ENCODE measurements around the gene ATXN2.

ATXN2 gene

DNA sequence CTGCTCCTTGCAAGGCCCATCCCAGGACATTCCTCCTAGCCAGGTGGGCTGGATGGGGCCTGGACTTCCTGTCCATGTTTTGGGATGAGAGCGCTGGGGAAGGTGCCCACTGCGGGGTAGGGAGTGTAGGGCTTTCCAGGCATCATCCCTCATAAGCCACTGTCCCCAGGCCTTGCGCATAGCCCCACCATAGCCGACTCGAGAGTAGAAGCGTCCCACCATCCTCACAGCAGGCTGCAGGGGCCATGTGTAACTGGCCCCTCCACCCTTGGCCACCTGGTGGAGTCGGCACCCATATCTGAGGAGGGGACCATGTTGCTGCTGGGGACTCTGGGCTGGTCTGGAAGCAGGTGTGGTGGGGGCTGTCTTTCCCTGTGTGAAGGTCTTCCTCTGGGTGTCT is 162.8 kb downstream of the ATXN2 start:
- DNase-seq (ENCODE audit: low spot score): no peak

DNA sequence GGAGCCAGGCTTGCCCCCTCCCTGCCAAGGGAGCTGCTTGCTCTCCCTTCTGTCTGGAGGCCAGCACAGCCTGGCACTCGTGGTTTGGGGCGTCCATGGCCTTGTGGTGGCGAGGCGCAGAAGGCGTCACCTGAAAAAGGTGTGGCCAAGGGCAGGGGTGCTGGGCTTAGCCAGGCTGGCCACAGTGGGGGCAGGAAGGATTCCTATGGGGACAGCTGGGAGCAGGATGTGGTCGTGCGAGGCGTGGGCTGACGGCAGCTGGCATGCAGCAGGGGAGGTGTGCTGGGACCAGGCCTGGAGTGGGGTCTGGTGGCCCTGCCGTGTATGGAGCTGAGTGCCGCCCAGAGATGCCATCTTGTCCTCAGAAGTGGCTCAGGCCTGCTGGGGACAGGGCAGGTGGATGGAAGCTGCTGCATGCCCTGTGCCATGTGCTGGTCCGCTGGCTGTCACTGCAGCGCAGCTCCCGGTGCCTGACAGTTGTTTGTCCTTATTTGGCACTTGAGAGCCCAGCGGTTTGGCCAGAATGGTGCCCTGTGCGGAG is 163.4 kb downstream of the ATXN2 start:
- DNase-seq (ENCODE audit: low spot score): no peak

DNA sequence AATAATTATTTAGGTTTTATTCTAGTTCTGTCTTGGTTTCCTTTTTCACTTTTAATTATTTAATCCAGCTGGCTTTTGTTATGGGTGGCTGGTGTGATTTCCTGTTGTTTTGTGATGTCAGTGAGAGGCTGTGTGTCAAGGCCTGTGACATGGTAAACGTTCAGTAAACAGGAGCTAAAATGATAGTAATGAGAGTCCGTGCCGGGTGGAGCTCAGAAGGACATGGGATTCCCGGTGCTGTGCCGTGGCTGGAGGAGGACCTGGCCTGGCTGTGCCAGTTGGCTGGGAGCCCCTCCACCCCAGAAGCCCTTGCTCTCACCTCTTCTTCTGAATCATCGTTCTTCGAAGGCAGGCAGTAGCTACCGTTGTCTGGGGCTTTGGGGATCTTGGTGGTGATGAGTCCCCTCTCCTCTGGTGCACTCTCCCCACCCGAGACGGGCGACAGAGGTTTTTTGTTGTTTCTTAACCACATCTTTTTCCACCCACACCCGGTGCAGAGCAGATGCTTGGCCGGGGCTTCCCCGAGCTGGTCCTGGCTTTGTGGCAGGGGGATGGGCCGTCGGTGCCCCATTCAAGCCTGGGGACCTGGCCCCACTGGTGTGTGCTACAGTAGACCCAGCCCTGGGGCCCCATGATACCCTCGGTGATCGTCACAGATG is 164.3 kb downstream of the ATXN2 start:
- peak; percentile 74 for DNase-seq (ENCODE audit: low spot score)

DNA sequence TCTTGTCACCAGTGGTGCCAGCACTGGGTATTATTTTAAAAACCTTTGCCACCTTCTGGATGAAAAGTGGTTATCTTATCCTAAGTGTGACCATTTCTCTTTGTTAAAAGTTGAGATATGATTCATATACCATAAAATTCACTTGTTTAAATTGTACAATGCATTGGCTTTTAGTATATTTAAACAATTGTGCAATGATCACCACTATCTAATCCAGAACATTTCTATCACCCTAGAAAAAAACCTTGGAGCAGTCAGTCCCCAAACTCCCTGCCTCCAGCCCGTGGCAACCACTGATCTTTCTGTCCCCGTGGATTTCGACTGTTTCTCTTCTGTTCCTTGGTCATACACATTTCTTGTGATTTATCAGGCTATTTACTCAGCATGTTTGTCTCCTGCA is 165.1 kb downstream of the ATXN2 start:
- DNase-seq (ENCODE audit: low spot score): no peak

DNA sequence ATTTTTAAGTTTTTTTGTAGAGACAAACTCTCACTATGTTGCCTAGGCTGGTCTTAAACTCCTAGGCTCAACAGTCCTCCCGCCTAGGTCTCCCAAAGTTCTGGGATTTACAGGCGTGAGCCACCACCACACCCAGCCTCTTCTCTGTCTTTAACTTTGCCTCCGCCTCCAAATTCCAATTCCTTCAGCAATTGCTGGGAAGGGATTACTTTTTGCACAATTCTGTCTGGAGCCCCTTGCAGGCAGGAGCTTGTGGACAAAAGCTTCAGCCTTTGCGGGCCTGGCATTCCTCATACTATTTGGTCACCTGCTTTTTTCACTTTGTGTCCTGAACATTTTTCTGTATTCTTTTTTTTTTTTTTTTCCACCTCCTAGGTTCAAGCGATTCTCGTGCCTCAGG is 167.3 kb downstream of the ATXN2 start:
- no peak for DNase-seq (ENCODE audit: low spot score)

DNA sequence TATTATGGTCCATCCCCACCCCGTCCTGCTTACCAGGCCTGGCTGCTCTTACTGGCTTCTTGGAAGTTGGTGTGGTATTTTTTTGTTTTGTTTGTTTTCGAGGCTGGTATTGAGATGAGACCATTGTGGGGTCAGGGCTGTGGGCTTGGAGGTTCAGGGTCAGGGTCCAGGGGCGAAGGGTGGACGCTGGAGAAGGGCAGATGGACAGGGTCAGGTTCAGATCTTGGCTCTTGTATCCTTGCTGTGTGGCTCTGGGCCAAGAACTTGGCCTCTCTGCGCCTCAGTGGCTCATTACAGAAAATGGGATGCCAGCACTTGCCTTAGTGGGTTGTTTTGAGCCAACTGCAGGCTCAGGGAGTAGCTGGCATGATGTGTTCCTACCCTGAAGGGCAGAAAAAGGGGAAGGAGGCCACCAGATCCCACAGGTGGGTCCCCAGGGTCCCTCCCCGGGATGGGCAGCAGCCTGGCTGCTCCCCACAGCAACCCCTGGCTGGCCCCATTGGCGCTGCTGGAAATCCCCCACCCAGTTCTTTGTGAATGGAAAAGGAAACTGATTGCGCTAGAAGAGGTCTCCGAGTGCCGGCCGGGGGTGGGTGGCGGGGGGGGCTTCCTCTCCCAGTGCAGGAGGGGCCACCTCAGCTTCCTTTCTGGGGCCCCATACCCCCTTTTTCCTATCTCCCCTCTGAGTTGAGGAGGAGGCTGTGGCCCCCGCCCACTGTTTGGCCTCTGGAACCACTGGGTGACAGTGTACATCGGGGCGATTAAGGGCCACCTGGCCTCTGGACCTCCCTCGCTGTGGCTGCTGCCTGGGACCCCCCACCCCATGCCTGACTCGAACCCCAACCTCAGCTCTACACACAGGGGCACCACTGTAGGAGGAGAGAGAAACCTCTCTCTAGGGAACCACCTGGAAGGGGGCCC is 168.4 kb downstream of the ATXN2 start:
- DNase-seq (ENCODE audit: low spot score): peak; percentile 35

DNA sequence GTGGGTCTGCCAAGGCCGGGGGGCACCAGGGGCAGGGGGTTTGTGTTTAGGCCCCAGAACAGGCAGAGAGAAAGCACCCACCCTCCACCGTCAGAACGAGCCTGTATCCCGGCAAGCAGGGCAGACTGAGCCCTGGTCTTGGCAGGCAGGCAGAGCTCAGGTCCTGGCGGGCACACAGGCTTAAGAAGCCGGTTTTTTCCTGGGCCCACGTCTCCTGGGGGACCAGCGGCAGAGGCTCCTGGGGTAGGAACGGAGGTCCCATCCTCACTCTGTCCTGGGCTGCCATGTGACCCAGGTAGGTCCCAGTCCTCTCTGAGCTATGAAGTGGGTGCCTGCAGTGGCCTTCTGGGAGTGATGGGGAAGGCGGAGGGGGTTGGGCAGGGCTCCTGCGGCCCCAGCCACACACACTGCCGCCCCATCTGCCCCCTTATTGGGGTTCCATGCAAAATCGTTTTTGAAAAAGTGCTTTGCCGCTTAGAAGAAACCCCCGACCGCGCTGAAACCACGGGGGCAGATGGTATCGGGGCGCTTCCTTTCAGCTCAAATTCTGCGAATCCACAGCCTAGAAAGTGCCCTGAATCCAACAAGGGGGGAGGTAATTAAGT is 169.2 kb downstream of the ATXN2 start:
- DNase-seq (ENCODE audit: low spot score): no peak

DNA sequence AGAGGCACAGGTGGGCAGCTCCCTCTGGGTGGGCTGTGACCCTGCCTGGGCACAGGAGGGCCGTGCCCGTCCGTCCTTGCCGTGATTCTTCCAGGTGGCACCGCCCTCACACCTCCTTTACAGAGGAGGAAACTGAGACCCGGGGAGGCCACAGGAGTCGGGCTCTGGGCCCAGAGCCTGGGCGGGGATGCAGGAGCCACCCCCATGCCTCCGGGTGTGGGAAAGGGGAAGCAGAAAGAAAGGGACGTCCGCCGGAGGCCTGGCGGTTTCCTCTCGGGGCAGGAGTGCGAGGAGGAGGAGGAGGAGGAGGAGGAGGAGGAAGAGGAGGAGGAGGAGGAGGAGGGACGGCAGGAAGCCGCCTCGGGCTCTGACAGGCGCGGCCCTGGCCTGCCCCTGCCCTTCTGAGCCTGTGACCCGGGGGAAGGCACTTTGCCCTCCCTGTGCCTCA is 170.4 kb downstream of the ATXN2 start:
- no peak for DNase-seq (ENCODE audit: low spot score)

DNA sequence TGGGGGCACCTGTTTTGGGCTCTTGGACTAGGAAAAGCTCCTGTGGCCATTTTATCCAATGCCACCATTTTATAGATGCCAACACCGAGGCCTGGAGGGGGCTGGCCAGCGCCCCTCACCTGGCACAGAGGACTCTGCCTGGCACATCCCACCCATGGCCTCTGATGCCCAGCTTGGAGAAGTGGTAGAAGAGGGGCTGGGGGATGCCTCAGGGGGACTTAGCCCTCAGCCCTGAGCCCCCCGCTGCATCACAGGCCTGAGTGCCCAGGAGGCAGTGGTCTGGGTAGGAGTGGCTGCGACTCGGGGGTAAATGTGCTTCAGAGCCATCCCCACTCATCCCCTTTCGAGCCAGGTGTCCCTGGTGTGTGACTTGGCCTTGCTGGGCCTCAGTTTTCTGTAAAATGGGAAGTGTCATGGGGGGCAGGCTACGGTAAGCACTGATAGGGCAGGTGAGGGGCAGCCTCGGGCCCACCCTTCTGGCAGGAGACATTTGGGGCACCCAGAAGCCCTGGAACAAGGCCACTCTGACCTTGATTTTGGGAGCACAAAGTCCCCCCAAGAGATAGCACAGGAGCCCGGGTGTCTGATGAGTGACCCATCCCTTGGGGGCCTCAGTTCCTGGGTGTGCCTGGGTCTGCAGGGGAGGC is 170.9 kb downstream of the ATXN2 start:
- DNase-seq (ENCODE audit: low spot score): no peak

DNA sequence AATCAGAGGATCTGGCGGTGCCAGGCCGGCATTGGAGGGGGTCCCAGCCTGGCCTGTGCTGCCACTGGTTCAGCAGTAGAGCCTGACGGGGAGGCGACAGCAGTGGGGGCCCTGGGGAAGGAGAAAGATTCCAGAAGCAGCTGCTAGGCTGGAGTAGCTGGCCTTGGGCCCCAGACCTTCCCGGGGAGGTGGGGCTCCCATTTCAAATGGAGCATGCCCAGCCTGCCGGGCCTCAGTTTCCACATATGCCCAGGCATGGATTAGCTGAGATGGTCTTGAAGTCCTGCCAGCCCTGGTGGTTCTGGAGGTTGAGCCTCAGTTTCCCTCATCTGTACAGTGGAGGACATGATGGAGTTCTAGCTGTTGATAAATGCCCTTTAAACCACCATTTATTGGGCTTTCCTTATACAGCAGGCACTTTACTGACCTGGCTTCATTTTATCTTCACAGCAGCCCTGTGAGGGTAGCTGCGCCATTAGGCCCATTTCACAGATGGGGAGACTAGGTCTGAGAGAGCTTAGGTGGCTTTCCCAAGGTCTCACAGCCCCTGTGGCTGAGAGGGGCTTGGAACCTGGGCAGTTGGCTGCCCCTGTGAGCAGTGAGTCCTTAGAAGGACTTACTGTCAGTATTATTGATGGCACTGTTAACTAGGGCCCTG is 171.6 kb downstream of the ATXN2 start:
- no peak for DNase-seq (ENCODE audit: low spot score)

DNA sequence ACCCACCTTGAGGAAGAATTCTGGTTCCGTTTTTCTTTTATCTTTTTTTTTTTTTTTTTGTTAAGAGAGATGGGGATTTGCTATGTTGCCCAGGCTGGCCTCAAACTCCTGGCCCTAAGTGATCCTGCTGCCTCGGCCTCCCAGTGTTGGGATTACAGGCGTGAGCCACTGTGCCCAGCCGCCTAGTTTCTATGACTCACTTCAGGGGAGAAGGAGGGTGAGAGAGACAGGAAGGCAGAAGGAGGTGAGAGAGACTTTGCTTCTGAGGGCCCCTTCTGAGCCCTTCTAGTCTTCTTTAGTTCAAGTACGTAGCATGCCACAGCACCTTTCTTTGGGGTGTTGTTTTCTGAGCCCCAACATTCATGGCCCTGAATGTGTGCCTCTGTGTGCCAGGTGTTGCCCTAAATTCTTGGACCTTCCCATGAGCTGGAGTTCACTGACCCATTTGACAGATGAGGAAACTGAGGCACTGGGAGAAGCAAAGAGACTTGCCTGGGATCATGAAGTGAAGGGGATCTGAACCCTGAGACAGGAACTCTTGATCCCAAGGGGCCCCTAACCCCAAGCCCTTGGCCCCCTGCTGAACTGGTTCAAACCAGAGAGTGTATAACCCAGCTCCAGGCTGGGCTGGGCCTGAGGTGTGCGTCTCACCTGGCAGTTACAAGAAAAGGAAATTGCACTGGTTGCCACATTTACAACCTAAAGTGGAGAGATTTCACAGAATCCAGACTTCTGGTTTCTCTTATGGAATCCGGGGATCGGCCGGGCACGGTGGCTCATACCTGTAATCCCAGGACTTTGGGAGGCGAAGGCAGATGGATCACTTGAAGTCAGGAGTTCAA is 172.6 kb downstream of the ATXN2 start:
- DNase-seq (ENCODE audit: low spot score): no peak

DNA sequence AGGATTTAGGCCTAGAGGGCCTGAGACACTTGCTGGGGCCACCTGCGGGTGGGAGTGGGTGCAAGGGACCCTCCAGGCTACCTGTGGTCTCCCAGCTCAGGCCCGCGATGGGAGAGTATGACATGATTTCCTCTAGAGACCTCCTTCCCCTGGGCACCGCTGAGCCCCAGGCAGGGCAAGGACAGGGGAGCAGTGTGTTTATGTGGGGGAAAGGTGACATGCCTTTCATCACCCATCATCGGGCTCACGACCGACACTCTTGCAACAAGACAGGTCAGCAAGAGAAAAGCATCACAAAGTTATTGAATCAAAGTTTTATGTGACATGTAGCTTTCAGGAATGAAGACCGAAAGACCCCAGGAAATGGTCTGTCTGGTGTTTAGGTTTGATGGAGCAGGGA is 173.5 kb downstream of the ATXN2 start:
- DNase-seq (ENCODE audit: low spot score): no peak

DNA sequence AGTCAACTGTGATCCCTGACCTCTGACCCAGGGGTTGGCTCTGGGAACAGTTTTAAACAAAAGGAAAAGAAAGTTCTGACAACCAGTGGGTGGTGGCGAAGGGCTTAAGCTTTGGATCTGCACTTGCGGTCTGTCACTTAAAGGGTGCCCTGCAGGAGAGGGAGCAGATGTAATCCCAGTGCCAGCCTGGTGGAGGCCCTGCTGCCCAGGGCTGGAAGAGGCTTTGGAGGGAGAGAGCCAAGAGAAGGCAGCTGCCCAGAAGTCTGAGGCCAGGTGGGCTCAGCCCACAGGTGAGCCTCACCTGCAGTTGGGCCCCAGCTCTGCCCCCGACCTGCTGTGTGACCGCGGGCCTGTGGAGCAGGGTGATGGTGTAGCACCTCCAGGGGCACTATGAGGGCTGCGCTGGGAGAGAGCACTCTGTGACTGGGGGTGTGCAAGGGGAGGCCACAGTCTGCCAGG is 174.3 kb downstream of the ATXN2 start:
- no peak for DNase-seq (ENCODE audit: low spot score)

DNA sequence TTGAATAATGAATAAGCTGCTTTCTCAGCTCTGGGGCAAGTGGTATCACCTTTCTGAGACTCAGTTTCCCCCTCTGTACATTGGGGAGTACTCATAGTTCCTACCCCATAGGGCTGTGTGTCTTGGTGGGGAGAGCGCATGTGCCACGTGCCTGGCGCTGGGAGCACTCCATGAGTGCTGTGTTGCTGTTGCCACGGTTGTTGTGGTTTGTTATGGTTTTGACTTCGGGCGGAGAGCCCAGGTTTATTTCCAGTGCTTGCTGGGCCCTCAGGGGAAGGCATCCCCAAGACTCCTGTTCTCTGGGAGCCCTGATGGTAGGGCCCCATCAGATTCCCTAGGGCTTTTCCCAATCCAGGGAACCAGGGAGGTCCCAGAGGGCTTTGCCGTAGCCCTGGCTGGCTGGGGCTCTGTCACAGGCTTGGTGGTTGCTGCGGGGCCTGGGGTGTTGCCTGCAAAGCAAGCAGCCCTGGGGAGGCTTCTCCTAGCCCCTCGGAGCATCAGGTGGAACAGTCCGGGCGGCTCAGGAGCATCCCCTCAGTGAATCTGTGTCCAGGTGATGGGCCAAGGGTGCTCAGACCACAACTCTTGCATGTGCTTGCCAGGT is 174.8 kb downstream of the ATXN2 start:
- DNase-seq (ENCODE audit: low spot score): no peak

DNA sequence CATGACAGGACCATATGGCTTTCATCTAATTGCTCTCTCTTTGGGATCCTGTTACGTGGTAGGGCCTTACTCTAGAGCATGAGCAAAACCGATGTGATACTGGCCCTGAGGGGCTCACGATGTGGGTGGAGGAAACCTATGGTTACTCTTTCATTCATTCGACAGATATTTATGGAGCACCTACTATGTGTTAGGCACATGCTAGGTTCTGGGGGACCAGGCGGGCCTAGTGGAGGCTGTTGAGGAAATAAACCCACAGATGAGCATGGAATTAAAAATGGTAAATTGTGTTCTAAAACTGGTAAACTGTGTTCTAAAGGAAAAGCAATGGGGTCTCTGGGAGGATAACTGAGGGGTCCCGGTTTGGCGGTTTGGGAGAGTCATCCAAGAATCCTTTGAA is 178.6 kb downstream of the ATXN2 start:
- no peak for DNase-seq (ENCODE audit: low spot score)

DNA sequence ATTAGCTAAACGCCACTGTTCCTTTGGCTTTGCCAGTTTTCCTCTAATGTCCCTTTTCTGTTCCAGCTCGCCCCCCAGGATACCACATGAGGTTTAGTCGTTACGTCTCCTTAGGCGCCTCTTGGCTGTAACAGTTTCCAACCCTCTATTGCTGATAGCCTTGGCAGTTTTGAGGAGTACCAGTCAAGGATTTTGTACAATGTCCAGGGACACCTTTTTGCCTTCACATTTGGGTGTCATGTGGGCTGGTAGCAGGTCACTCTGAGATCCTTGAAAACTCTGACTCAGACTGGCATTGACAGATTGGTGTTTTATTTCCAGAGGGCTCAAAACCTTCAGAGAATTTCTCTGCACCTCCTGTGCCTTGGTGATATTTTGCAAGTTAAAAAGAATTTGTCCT is 179.3 kb downstream of the ATXN2 start:
- no peak for DNase-seq (ENCODE audit: low spot score)

DNA sequence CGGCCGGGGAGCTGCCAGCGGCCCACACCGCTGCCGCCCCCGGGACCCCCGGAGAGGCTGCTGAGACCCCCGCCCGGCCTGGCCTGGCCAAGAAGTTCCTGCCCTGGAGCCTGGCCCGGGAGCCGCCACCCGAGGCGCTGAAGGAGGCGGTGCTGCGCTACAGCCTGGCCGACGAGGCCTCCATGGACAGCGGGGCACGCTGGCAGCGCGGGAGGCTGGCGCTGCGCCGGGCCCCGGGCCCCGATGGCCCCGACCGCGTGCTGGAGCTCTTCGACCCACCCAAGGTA is 180.6 kb downstream of the ATXN2 start:
- DNase-seq (ENCODE audit: low spot score): no peak

DNA sequence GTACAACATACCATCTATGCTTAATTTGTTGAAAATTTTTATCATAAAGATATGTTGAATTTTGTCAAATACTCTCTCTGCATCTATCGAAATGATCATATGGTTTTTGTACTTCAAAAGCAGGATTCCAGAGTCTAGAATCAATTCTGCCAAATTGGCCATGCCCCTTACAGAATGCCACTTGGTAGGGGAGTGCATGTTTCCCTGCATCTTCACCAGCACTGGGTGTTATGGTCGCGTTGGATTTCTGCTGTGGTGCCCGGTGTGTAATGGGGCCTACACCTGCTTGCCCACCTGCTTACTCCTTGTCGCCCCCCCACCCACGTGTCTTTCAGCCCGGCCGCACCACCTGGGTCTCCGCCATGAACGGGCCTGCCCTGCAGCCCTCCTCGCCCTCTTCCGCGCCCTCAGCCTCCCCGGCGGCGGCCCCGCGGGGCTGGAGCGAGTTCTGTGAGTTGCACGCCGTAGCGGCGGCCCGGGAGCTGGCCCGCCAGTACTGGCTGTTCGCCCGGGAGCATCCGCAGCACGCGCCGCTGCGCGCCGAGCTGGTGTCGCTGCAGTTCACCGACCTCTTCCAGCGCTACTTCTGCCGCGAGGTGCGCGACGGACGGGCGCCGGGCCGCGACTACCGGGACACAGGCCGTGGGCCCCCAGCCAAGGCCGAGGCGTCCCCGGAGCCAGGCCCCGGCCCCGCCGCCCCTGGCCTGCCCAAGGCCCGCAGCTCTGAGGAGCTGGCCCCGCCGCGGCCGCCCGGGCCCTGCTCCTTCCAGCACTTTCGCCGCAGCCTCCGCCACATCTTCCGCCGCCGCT is 181.1 kb downstream of the ATXN2 start:
- no peak for DNase-seq (ENCODE audit: low spot score)

DNA sequence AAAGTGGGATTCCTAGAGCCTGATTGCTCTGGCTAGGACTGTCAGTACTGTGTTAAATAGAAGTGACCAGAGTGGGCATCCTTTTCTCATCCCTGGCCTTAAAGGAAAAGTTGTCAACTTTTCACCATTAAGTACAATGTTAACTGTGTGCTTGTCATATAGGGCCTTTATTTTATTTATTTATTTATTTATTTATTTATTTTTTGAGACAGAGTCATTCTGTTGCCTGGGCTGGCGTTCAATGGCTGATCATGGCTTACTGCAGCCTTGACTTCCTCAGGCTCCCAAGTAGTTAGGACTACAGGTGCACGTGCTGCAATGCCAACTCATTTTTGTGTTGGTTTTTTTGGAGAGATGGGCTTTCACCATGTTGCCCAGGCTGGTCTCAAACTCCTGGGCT is 181.8 kb downstream of the ATXN2 start:
- no peak for DNase-seq (ENCODE audit: low spot score)
